GM19035 (cell line): Measurements from ENCODE around the gene EMC10.
"Not testable (repeated sequence)": the region's sequence is repeated elsewhere in the genome, so short reads cannot be mapped to it uniquely, and the experiment has no call there.

Experiments used
- ATAC-seq: cut with Tn5 transposase; IDR thresholded peaks from one replicate; pipeline ENCODE4 v1.9.1; 2021; ENCODE audit not compliant: unreplicated experiment

Gene EMC10

DNA sequence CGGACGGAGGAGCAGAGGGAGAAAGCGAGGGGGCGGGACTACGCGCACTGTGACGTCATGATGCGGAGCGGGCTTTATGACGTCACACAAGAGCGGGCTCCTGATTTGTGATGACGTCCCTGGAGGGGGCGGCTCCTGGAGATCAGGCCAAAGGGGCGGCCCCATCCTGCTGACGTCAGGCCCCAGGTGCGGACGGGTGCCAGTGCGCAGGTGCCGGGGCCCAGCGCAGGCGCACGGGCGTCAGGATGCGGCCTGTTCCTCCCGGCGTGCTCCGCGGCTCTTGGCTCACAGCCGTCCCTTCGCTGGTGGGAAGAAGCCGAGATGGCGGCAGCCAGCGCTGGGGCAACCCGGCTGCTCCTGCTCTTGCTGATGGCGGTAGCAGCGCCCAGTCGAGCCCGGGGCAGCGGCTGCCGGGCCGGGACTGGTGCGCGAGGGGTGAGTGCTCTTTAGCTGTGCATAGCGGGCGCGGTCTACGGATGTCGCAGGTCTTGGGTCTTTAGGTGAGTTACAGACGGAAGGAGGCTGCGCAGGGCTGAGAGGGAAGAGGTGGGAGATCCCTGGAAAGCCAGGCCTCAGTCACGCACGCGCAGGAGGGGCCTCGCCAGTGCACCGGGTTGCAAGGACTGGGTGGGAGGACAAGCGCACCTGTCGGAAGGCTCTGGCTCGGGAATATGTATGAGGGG, at the start of gene EMC10, which contains the start of gene GARIN5A:
TSS of gene EMC10 (plus strand) at position 284 of the 683 bp plus-strand sequence. CDS start at position 322, 38 bp downstream.
TSS of gene GARIN5A (minus strand) at position 625 of the 683 bp plus-strand sequence. CDS start at position 165, 460 bp downstream.
- ATAC-seq = peak; percentile 82

DNA sequence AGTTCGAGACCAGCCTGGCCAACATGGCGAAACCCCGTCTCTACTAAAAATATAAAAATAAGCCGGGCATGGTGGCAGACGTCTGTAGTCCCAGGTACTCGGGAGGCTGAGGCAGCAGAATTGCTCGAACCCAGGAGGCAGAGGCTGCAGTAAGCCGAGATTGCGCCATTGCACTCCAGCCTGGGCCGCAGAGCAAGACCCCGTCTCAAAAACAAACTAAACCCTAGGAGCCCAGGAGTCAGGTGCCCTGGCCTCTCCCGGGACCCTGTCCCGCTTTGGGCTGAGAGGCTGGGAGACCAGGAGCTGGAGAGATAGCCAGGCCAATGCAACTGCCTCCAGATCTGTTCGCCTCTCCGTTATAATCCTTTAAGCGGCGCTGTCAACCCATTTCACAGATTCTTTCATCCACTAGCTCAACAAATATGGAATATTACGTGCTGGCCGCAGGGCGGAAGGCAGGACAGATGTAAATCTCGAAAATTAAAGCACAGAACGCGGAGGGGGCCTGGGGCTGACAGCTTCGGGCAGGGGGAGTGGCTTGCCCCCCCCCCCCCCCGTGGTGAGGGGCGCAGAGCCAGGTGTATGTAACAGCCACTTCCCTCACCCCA, 48.9 kb upstream of the EMC10 start:
- no peak for ATAC-seq

DNA sequence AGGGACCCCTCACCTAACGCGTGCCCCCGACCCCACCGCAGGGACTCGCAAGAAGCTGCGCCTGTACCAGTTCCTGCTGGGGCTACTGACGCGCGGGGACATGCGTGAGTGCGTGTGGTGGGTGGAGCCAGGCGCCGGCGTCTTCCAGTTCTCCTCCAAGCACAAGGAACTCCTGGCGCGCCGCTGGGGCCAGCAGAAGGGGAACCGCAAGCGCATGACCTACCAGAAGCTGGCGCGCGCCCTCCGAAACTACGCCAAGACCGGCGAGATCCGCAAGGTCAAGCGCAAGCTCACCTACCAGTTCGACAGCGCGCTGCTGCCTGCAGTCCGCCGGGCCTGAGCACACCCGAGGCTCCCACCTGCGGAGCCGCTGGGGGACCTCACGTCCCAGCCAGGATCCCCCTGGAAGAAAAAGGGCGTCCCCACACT, 48.3 kb upstream of the EMC10 start:
- no peak for ATAC-seq

GRCh38 chr19:50428772-50429463, 47.4 kb upstream of the EMC10 start:
- ATAC-seq = no peak

- ATAC-seq = no peak
These were observed 45.4 kb upstream of the EMC10 start for GRCh38 chr19:50430888-50431342.

DNA sequence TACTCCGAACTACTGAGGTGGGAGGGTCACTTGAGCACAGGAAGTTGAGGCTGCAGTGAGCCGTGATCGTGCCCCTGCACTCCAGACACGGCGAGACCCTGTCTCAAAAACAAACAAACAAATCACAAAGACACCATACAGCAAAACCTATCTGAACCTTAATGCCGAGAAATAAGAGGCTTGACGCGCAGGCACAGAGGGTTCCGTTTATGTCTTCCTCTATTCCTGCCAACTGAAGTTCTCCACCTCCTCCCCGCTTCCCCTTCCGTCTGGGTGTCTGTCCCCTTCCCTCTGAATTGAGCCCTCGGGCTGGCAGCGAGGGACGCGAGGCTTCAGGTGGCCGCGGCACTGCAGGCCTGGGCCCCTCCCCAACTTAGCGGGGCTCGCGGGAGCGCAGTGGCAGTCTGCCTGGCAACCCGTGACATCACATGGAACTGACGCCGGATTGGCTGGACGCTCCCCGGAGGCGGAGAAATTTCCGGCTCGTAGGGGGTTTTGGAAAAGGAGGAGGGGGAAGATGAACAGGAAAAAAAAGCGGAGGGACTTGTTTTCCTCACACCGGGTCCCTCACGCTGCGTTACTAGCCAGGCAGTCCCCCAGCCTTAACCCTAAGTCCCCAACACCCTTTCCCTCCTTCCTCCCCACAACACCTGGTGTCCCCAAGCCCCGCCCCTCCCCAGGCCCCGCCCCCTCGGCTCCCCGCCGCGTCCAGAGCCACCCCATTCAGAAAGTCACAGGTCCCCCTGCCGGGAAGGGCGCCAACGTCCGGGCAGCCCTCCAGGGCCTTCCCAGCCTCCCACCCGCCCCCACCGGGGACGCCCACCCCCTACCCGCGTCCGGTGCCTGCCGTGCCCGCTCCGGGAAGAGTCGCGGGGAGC, 44.7 kb upstream of the EMC10 start:
- ATAC-seq = peak; percentile 83

- no peak for ATAC-seq
These were observed 43.9 kb upstream of the EMC10 start, which contains the start of gene MYBPC2 for GRCh38 chr19:50432221-50433028. Gene MYBPC2, plus strand, starts transcription at chr19:50432892. Its CDS starts 62 bp downstream, at chr19:50432954.

GRCh38 chr19:50433201-50434180, 42.8 kb upstream of the EMC10 start:
- no peak for ATAC-seq

- ATAC-seq = no peak
These were observed 41.8 kb upstream of the EMC10 start for GRCh38 chr19:50434525-50434924.

GRCh38 chr19:50435221-50435620, 41.1 kb upstream of the EMC10 start:
- ATAC-seq = no peak

GRCh38 chr19:50435627-50436026, 40.7 kb upstream of the EMC10 start:
- ATAC-seq = no peak

DNA sequence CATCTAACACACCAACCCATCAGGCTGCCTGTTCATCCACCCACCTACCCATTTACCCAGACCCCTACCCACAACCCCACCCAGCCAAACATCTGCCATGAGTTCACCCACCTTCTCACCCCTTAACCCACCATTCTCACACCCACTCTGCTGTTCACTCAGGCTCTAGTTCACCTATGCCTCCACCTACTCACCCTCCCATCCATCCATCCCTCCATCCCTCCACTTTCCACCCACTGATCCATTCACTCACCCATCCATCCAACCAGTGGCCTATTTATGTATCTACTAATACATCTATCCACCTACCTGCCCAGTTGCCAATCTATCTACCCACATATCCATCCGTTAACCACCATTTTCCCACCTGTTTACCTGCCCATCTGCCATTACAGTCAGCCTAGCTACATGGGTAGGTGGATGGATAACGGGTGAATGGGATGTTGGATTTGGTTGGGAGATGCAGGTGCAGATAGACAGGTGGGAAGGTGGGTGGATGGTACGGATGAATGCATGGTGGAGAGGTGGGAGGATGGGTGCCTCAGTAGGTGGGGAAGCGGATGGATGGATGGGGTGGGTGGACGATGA, 38.4 kb upstream of the EMC10 start:
- ATAC-seq = no peak

- ATAC-seq = not testable (repeated sequence)
These were observed 37.2 kb upstream of the EMC10 start for GRCh38 chr19:50439130-50439529.

GRCh38 chr19:50444059-50444458, 32.2 kb upstream of the EMC10 start:
- no peak for ATAC-seq

DNA sequence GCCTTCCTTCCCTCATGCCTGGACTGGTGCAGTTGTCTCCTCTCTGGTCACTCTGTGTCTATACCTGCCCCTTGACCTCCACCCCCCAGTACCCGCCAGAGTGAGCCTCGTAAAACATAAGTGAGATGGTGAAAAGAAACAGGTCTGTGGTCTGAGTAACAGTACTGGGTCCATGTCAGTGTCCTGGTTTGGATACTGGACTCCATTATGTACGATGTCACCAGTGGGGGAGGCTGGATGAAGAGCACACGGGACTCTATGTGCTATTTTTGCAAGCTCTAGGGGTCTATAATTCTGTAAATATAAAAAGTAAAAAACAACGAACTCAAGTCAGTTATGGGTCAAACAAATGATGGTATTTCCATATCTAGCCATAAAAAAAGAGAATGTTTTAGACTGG, 29.3 kb upstream of the EMC10 start:
- no peak for ATAC-seq

DNA sequence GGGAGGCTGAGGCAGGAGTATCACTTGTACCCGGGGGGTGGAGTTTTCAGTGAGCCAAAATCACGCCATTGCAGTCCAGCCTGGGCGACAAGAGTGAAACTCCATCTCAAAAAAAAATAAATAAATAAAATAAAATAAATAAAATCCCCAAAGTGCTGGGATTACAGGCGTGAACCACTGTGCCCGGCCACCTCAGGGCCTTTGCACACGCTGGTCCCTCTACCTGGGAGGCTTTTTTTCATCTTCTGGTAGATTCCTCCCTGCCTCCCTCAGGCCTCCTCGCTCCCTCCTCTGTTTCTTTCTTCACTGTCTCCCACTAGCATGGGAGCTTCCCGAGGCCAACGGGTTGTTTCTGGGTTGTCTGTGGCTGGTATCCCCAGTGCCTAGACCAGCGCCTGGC, 28.6 kb upstream of the EMC10 start:
- ATAC-seq = no peak

- no peak for ATAC-seq
These were observed 26.9 kb upstream of the EMC10 start for GRCh38 chr19:50449236-50449899.
